OCI-LY7 (cell line): ENCODE data around the gene HLCS. TPM values are rescaled to one million over a fixed set of nuclear protein-coding genes. Genes with fewer than 3 reads are reported as not detected.

Experiments used
- BruUV-seq: library from RNA; stranded (reverse); fragments of 400-500 nt; replicated peaks from 2 replicates; lab custom pipeline; 2021; lab: Mats Ljungman, UMichigan
- CTCF ChIA-PET: fragments of 300-600 bp; sonication (Branson Sonifier 250); formaldehyde crosslinking; loops from one replicate; lab custom pipeline; 2022; ENCODE audit warnings: antibody characterized with exemption; ENCODE audit not compliant: unreplicated experiment; lab: Charles Lee
- POLR2A ChIA-PET: fragments of 300-600 bp; sonication (Branson Sonifier 250); formaldehyde crosslinking; loops from one replicate; lab custom pipeline; 2022; ENCODE audit warnings: antibody characterized with exemption; lab: Charles Lee
- DNase-seq: peaks from one replicate; pipeline ENCODE4 v3.0.0-alpha.2; 2015; ENCODE audit warnings: low spot score
- H2AFZ ChIP-seq: fragments of 200-600 bp; sonication (generic), shearing (Covaris generic); 2 replicates; pipeline ENCODE4 v1.6.1; 2014; ENCODE audit warnings: mild to moderate bottlenecking, antibody characterized with exemption, low read length, moderate library complexity
- H3K27ac ChIP-seq: fragments of 200-600 bp; sonication (generic); 2 replicates; pipeline ENCODE4 v1.5.1; 2014; ENCODE audit warnings: mixed run types, low read depth, mild to moderate bottlenecking, moderate library complexity, low read length, inconsistent platforms; ENCODE audit not compliant: poor library complexity, severe bottlenecking
- H3K36me3 ChIP-seq: fragments of 200-600 bp; sonication (generic); 2 replicates; pipeline ENCODE4 v1.6.1; 2014; ENCODE audit warnings: mild to moderate bottlenecking, antibody characterized with exemption, low read length, moderate library complexity, mixed read lengths; ENCODE audit not compliant: insufficient read depth
- H3K4me1 ChIP-seq: fragments of 200-600 bp; sonication (generic); 2 replicates; pipeline ENCODE4 v1.5.1; 2014; ENCODE audit warnings: mild to moderate bottlenecking, low read length; ENCODE audit not compliant: insufficient read depth, poor library complexity, severe bottlenecking
- H3K4me2 ChIP-seq: fragments of 200-600 bp; sonication (generic); 2 replicates; pipeline ENCODE4 v1.6.1; 2014; ENCODE audit warnings: mild to moderate bottlenecking, low read length
- H3K4me3 ChIP-seq: fragments of 200-600 bp; sonication (generic); 2 replicates; pipeline ENCODE4 v1.5.1; 2014; ENCODE audit warnings: mild to moderate bottlenecking, low read depth, low read length; ENCODE audit not compliant: poor library complexity, severe bottlenecking
- H3K79me2 ChIP-seq: fragments of 200-600 bp; sonication (generic); 2 replicates; pipeline ENCODE4 v1.6.1; 2016; ENCODE audit warnings: low read depth, mild to moderate bottlenecking, low read length, moderate library complexity, mixed read lengths; ENCODE audit not compliant: insufficient read depth
- H3K9me2 ChIP-seq: fragments of 200-600 bp; sonication (generic); 2 replicates; pipeline ENCODE4 v1.6.1; 2016; ENCODE audit warnings: mild to moderate bottlenecking, low read length, mixed read lengths; ENCODE audit not compliant: insufficient read depth
- H3K9me3 ChIP-seq: fragments of 200-600 bp; sonication (generic); 2 replicates; pipeline ENCODE4 v1.6.1; 2014; ENCODE audit warnings: mild to moderate bottlenecking, mixed run types, low read length, mixed read lengths
- H4K20me1 ChIP-seq: fragments of 200-600 bp; sonication (generic); 2 replicates; pipeline ENCODE4 v1.6.1; 2014; ENCODE audit warnings: mild to moderate bottlenecking, antibody characterized with exemption, low read length, moderate library complexity, mixed read lengths; ENCODE audit not compliant: insufficient read depth
- EZH2phosphoT487 ChIP-seq: fragments of 200-600 bp; sonication (generic); IDR thresholded peaks from 2 replicates; pipeline ENCODE4 v1.6.1; 2018; ENCODE audit warnings: low read depth, borderline replicate concordance, mild to moderate bottlenecking, mixed run types, antibody characterized with exemption, low read length, moderate library complexity, mixed read lengths
- intact Hi-C: fragments of 100-400 bp; cut with micrococcal nuclease; formaldehyde crosslinking; loops from one replicate; pipeline ENCODE4 v1.10.0; 2022; ENCODE audit not compliant: unreplicated experiment
- total RNA-seq, 2 experiments: library from RNA; depleted of rRNA in 1 of 2; stranded (reverse); fragments of >200 nt in 1 of 2; shearing (Covaris generic) in 1 of 2; gene quantifications; 2 replicates each; pipeline ENCODE4 v1.2.3, GENCODE V29; 2014 to 2022
- TF ChIP-seq, protein P1 (sequence below): fragments of 200-600 bp; sonication (generic); conservative IDR thresholded peaks from 2 replicates; pipeline ENCODE4 v1.5.1; 2014; ENCODE audit warnings: mild to moderate bottlenecking, antibody characterized with exemption, low read length, moderate library complexity, mixed read lengths

Gene HLCS
- total RNA-seq, 2 experiments from 2014 or later, result 12.0 to 20.9 TPM

DNA sequence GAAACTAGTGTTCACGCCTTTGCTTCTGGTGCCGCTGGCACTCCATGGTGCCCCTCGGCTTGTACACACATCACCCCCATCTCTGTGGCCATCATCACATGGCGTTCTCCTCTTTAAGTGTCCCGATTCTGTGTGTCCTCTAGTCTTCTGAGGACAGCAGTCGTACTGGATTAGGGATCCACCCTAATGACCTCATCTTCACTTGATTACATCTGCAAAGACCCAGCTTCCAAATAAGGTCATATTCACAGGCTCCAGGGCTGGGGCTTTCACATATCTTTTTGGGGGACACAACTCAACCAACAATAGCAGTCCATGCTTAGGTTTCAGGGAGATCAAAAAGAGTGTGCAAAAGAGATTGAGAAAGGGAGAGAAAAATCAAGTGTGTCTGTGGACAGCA is 64.9 kb downstream of the HLCS start:
- TF ChIP-seq, protein P1, sequence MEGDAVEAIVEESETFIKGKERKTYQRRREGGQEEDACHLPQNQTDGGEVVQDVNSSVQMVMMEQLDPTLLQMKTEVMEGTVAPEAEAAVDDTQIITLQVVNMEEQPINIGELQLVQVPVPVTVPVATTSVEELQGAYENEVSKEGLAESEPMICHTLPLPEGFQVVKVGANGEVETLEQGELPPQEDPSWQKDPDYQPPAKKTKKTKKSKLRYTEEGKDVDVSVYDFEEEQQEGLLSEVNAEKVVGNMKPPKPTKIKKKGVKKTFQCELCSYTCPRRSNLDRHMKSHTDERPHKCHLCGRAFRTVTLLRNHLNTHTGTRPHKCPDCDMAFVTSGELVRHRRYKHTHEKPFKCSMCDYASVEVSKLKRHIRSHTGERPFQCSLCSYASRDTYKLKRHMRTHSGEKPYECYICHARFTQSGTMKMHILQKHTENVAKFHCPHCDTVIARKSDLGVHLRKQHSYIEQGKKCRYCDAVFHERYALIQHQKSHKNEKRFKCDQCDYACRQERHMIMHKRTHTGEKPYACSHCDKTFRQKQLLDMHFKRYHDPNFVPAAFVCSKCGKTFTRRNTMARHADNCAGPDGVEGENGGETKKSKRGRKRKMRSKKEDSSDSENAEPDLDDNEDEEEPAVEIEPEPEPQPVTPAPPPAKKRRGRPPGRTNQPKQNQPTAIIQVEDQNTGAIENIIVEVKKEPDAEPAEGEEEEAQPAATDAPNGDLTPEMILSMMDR, result no peak
- TF ChIP-seq EZH2phosphoT487, result no peak
- Histone ChIP-seq H3K9me2 (no peaks in the 10 kb centered on the region), H3K4me3 (no peak overlapping the region)

DNA sequence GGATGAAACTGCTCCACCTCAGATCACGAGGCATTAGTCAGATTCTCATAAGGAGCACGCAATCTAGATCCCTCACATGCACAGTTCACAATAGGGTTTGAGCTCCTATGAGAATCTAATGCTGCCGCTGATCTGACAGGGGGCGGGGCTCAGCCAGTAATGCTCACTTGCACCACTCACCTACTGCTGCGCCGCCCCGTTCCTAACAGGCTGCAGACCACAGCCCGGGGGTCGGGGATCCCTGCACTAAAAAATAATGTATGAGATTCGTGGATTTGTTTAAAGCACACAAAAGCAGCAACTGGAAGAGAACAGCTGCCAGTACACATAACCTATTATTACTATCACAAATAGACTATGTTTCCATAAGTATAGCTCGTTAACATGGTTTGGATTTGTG is 72.9 kb downstream of the HLCS start:
- Histone ChIP-seq H3K36me3 (no peaks in the 10 kb centered on the region), H2AFZ (no peak overlapping the region), H3K9me2 (no peaks in the 10 kb centered on the region), H3K4me1 (no peaks in the 10 kb centered on the region), H3K4me3 (no peak overlapping the region), H3K4me2 (no peak overlapping the region), H3K9me3 (no peaks in the 10 kb centered on the region), H3K27ac (no peak overlapping the region), H4K20me1 (no peaks in the 10 kb centered on the region), H3K79me2 (no peaks in the 10 kb centered on the region)
- no TSS peak for BruUV-seq
- no peak for DNase-seq
- TF ChIP-seq, protein P1, result no peak
- TF ChIP-seq EZH2phosphoT487, result no peak
- ChIA-PET CTCF (no interaction called here), POLR2A (no interaction called here)
- intact Hi-C loops, result no loop called here

More for the DNA sequence above, 64.9 kb downstream of the HLCS start:
- Histone ChIP-seq H4K20me1 (no peaks in the 10 kb centered on the region), H3K79me2 (no peaks in the 10 kb centered on the region), H3K27ac (no peak overlapping the region), H3K36me3 (no peaks in the 10 kb centered on the region), H3K9me3 (no peaks in the 10 kb centered on the region), H2AFZ (no peak overlapping the region), H3K4me2 (no peak overlapping the region), H3K4me1 (no peaks in the 10 kb centered on the region)
- intact Hi-C loops, result no loop called here
- CTCF ChIA-PET, result no interaction called here
- BruUV-seq, result no TSS peak
- POLR2A ChIA-PET, result no interaction called here
- DNase-seq, result no peak

DNA sequence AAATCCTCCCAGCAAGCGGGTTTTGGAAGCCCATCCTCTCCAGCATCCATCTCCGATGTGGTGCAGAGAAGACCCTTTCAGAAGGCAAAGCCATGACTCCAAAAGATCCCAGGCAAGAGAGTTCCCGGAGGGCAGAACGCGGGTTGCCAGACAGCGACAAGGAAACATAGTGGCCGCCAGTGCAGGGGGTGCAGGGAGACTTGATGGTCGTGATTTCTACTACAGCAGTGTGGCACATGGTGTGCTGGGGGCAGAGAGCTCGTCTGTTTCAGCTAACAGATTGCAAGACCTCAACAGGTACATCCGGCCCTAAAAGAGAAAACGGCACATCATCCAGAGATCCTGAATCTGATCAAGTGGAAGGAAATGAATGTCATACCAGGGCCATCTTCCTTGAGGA is 74.3 kb downstream of the HLCS start:
- POLR2A ChIA-PET, result no interaction called here
- Histone ChIP-seq H4K20me1 (no peaks in the 10 kb centered on the region), H3K4me2 (no peak overlapping the region), H3K36me3 (no peaks in the 10 kb centered on the region), H3K27ac (no peak overlapping the region), H3K79me2 (no peaks in the 10 kb centered on the region), H3K9me3 (no peaks in the 10 kb centered on the region), H3K4me1 (no peaks in the 10 kb centered on the region), H2AFZ (no peak overlapping the region), H3K4me3 (no peak overlapping the region), H3K9me2 (no peaks in the 10 kb centered on the region)
- DNase-seq, result no peak
- no TSS peak for BruUV-seq
- TF ChIP-seq, protein P1, result no peak
- no peak for TF ChIP-seq EZH2phosphoT487
- intact Hi-C loops, result no loop called here
- CTCF ChIA-PET, result no interaction called here
